Neural cell (in vitro differentiated cells): Measurements from ENCODE around the gene SMOC1. TPM values are rescaled to one million over a fixed set of nuclear protein-coding genes. Genes with fewer than 3 reads are reported as not detected.

ENCODE experiments used
- H2AFZ ChIP-seq: fragments of 200-600, 300-800 bp; sonication (generic), shearing (Covaris generic); 2 replicates; pipeline ENCODE4 v1.6.0; 2014; ENCODE audit warnings: low read depth, mild to moderate bottlenecking, antibody characterized with exemption, low read length, moderate library complexity
- H3F3A ChIP-seq: fragments of 200-600 bp; shearing (Covaris generic); 2 replicates; pipeline ENCODE4 v1.6.1; 2016; ENCODE audit warnings: mild to moderate bottlenecking, moderate library complexity, mixed read lengths, antibody characterized with exemption, low read length; ENCODE audit not compliant: insufficient read depth, poor library complexity, severe bottlenecking
- H3K27ac ChIP-seq: fragments of 200-600, 300-800 bp; sonication (generic), shearing (Covaris generic); 2 replicates; pipeline ENCODE4 v1.5.1; 2014; ENCODE audit warnings: mild to moderate bottlenecking, low read length, moderate library complexity
- H3K27me3 ChIP-seq: fragments of 300-800, 200-600 bp; sonication (generic), shearing (Covaris generic); 2 replicates; pipeline ENCODE4 v1.6.0; 2014; ENCODE audit warnings: mild to moderate bottlenecking, low read depth, low read length, moderate library complexity; ENCODE audit not compliant: insufficient read depth
- H3K36me3 ChIP-seq: fragments of 300-800, 200-600 bp; sonication (generic), shearing (Covaris generic); 2 replicates; pipeline ENCODE4 v1.5.1; 2014; ENCODE audit warnings: mild to moderate bottlenecking, antibody characterized with exemption, low read length, moderate library complexity; ENCODE audit not compliant: insufficient read depth
- H3K4me2 ChIP-seq: fragments of 300-800, 200-600 bp; sonication (generic), shearing (Covaris generic); 2 replicates; pipeline ENCODE4 v1.6.0; 2014; ENCODE audit warnings: mild to moderate bottlenecking, low read length
- H3K4me3 ChIP-seq: fragments of 300-800, 200-600 bp; sonication (generic), shearing (Covaris generic); 2 replicates; pipeline ENCODE4 v1.5.1; 2014; ENCODE audit warnings: mild to moderate bottlenecking, low read length, moderate library complexity
- H3K79me2 ChIP-seq: fragments of 200-600 bp; shearing (Covaris generic); replicated peaks from 2 replicates; pipeline ENCODE4 v1.6.0; 2014; ENCODE audit warnings: mild to moderate bottlenecking, low read length, moderate library complexity; ENCODE audit not compliant: insufficient read depth
- H3K9ac ChIP-seq: fragments of 300-800, 200-600 bp; sonication (generic), shearing (Covaris generic); 2 replicates; pipeline ENCODE4 v1.6.1; 2016; ENCODE audit warnings: mild to moderate bottlenecking, low read length, mixed read lengths
- H3K9me2 ChIP-seq: fragments of 200-600 bp; shearing (Covaris generic); 2 replicates; pipeline ENCODE4 v1.6.1; 2016; ENCODE audit warnings: mild to moderate bottlenecking, low read length, mixed read lengths; ENCODE audit not compliant: insufficient read depth
- H3K9me3 ChIP-seq: fragments of 200-600, 300-800 bp; sonication (generic), shearing (Covaris generic); 2 replicates; pipeline ENCODE4 v1.6.1; 2016; ENCODE audit warnings: mild to moderate bottlenecking, mixed run types, low read length, moderate library complexity, mixed read lengths
- H4K20me1 ChIP-seq: fragments of 200-600 bp; shearing (Covaris generic); 2 replicates; pipeline ENCODE4 v1.6.1; 2016; ENCODE audit warnings: mild to moderate bottlenecking, mixed run types; ENCODE audit not compliant: insufficient read depth
- CTCF ChIP-seq: fragments of 450-650 bp; IDR thresholded peaks from 2 replicates; pipeline ENCODE4 v1.5.1; 2014; ENCODE audit warnings: antibody characterized with exemption, mild to moderate bottlenecking, moderate library complexity; ENCODE audit not compliant: poor library complexity, severe bottlenecking
- EP300 ChIP-seq: fragments of 450-650 bp; conservative IDR thresholded peaks from 2 replicates; pipeline ENCODE4 v1.6.1; 2014; ENCODE audit warnings: antibody characterized with exemption, mild to moderate bottlenecking, moderate library complexity; ENCODE audit not compliant: poor library complexity, severe bottlenecking
- EZH2 ChIP-seq: fragments of 200-600, 300-800 bp; shearing (Covaris generic), sonication (generic); IDR thresholded peaks from 2 replicates; pipeline ENCODE4 v1.6.1; 2014; ENCODE audit warnings: antibody characterized with exemption, low read length, borderline replicate concordance, mild to moderate bottlenecking; ENCODE audit not compliant: insufficient read depth, poor library complexity, severe bottlenecking
- MXI1 ChIP-seq: fragments of 450-650 bp; conservative IDR thresholded peaks from 2 replicates; pipeline ENCODE4 v1.6.1; 2014; ENCODE audit warnings: antibody characterized with exemption, mild to moderate bottlenecking; ENCODE audit not compliant: poor library complexity, severe bottlenecking
- POLR2AphosphoS5 ChIP-seq: IDR thresholded peaks from 2 replicates; pipeline ENCODE4 v1.6.1; 2012
- RAD21 ChIP-seq: fragments of 450-650 bp; conservative IDR thresholded peaks from 2 replicates; pipeline ENCODE4 v1.6.1; 2014; ENCODE audit warnings: antibody characterized with exemption, mild to moderate bottlenecking, moderate library complexity
- REST ChIP-seq: IDR thresholded peaks from 2 replicates; pipeline ENCODE4 v1.6.1; 2012; ENCODE audit warnings: borderline replicate concordance
- SMC3 ChIP-seq: fragments of 450-650 bp; conservative IDR thresholded peaks from 2 replicates; pipeline ENCODE4 v1.6.1; 2014; ENCODE audit warnings: antibody characterized with exemption, mild to moderate bottlenecking, moderate library complexity; ENCODE audit not compliant: poor library complexity
- TAF1 ChIP-seq: IDR thresholded peaks from 2 replicates; pipeline ENCODE4 v1.6.1; 2012; ENCODE audit warnings: low read depth
- polyA plus RNA-seq: library from polyadenylated mRNA; depleted of rRNA; stranded (reverse); fragments of >200 nt; gene quantifications from 2 replicates; pipeline ENCODE4 v1.2.3, GENCODE V29; 2014

Gene SMOC1
- polyA plus RNA-seq, 1 donor from 2014 or later, result 8.7 TPM

GRCh38 chr14:70048313-70048654 is 169.1 kb downstream of the SMOC1 start:
- Histone ChIP-seq H4K20me1 (no peaks in the 10 kb centered on the region), H3K9ac (no peak overlapping the region), H3K36me3 (no peaks in the 10 kb centered on the region), H3K9me3 (no peaks in the 10 kb centered on the region), H2AFZ (no peak overlapping the region), H3K27ac (no peak overlapping the region), H3F3A (no peaks in the 10 kb centered on the region), H3K4me2 (no peak overlapping the region), H3K9me2 (no peaks in the 10 kb centered on the region), H3K4me3 (no peak overlapping the region), H3K27me3 (no peaks in the 10 kb centered on the region), H3K79me2 (no peaks in the 10 kb centered on the region)
- TF ChIP-seq REST (no peak), MXI1 (no peak), CTCF (no peak), RAD21 (no peak), EP300 (no peak), TAF1 (no peak), POLR2AphosphoS5 (no peak), SMC3 (no peak), EZH2 (no peak)

GRCh38 chr14:70049605-70050004 is 170.4 kb downstream of the SMOC1 start:
- TF ChIP-seq SMC3 (no peak), CTCF (no peak), TAF1 (no peak), EP300 (no peak), RAD21 (no peak), REST (no peak), POLR2AphosphoS5 (no peak), EZH2 (no peak), MXI1 (no peak)
- Histone ChIP-seq H3K27me3 (no peaks in the 10 kb centered on the region), H2AFZ (no peak overlapping the region), H3K9me3 (no peaks in the 10 kb centered on the region), H3K4me3 (no peak overlapping the region), H3K79me2 (no peaks in the 10 kb centered on the region), H3K9ac (no peak overlapping the region), H3F3A (no peaks in the 10 kb centered on the region), H3K27ac (no peak overlapping the region), H4K20me1 (no peaks in the 10 kb centered on the region), H3K9me2 (no peaks in the 10 kb centered on the region), H3K4me2 (no peak overlapping the region), H3K36me3 (no peaks in the 10 kb centered on the region)
